GM18517 (cell line): ENCODE data around the gene COX20.
A peak's percentile ranks its signal among the peaks of the same experiment; 100 is the strongest.
"Not testable (repeated sequence)": the region's sequence is repeated elsewhere in the genome, so short reads cannot be mapped to it uniquely, and the experiment has no call there.

Source experiments
- ATAC-seq: cut with Tn5 transposase; IDR thresholded peaks from one replicate; pipeline ENCODE4 v1.9.1; 2021; ENCODE audit warnings: mild to moderate bottlenecking, moderate library complexity; ENCODE audit not compliant: unreplicated experiment

COX20 gene

GRCh38 chr1:244835276-244836134 is at the start of gene COX20:
Gene COX20 (plus strand): TSS chr1:244835658. CDS start chr1:244835715, 57 bp downstream.
- ATAC-seq, result peak; percentile 62

- no peak for ATAC-seq
Observed at GRCh38 chr1:244788493-244789275, 46.8 kb upstream of the COX20 start.

- no peak for ATAC-seq
Observed at GRCh38 chr1:244789276-244789580, 46.2 kb upstream of the COX20 start.

- ATAC-seq, result no peak
Observed at GRCh38 chr1:244789731-244790130, 45.7 kb upstream of the COX20 start.

GRCh38 chr1:244791061-244791460 is 44.4 kb upstream of the COX20 start:
- no peak for ATAC-seq

- ATAC-seq, result no peak
Observed at GRCh38 chr1:244792188-244792850, 43.1 kb upstream of the COX20 start.

- ATAC-seq, result no peak
Observed at GRCh38 chr1:244794071-244794470, 41.4 kb upstream of the COX20 start.

- not testable (repeated sequence) for ATAC-seq
Observed at GRCh38 chr1:244794516-244794915, 40.9 kb upstream of the COX20 start.

GRCh38 chr1:244796719-244797406 is 38.6 kb upstream of the COX20 start:
- no peak for ATAC-seq

GRCh38 chr1:244800821-244801220 is 34.6 kb upstream of the COX20 start:
- no peak for ATAC-seq

- no peak for ATAC-seq
Observed at GRCh38 chr1:244801246-244801645, 34.2 kb upstream of the COX20 start.

GRCh38 chr1:244802041-244802440 is 33.4 kb upstream of the COX20 start:
- no peak for ATAC-seq

- no peak for ATAC-seq
Observed at GRCh38 chr1:244802556-244803239, 32.8 kb upstream of the COX20 start.

- no peak for ATAC-seq
Observed at GRCh38 chr1:244804841-244805240, 30.6 kb upstream of the COX20 start.

- no peak for ATAC-seq
Observed at GRCh38 chr1:244807138-244807537, 28.3 kb upstream of the COX20 start.

GRCh38 chr1:244810221-244810620 is 25.2 kb upstream of the COX20 start:
- no peak for ATAC-seq

GRCh38 chr1:244813327-244813726 is 22.1 kb upstream of the COX20 start:
- ATAC-seq, result no peak

- ATAC-seq, result no peak
Observed at GRCh38 chr1:244815600-244816099, 19.8 kb upstream of the COX20 start.

GRCh38 chr1:244817415-244817894 is 18.0 kb upstream of the COX20 start:
- ATAC-seq, result no peak

- no peak for ATAC-seq
Observed at GRCh38 chr1:244820131-244820530, 15.3 kb upstream of the COX20 start.
